GM12864 (cell line): ENCODE data around the gene CYP21A2.

Source experiments
- DNase-seq: peaks from one replicate; pipeline ENCODE4 v3.0.0-alpha.2; 2011; ENCODE audit warnings: low read depth
- H3K4me3 ChIP-seq: 2 replicates; pipeline ENCODE4 v1.5.1; 2011; ENCODE audit warnings: mild to moderate bottlenecking, low read depth, low read length, control low read depth
- TF ChIP-seq, protein P1 (sequence below): IDR thresholded peaks from 2 replicates; pipeline ENCODE4 v1.5.1; 2011; ENCODE audit warnings: low read depth, mild to moderate bottlenecking, moderate library complexity, low read length, control low read depth, inconsistent platforms; ENCODE audit errors: missing control alignments

CYP21A2 gene

DNA sequence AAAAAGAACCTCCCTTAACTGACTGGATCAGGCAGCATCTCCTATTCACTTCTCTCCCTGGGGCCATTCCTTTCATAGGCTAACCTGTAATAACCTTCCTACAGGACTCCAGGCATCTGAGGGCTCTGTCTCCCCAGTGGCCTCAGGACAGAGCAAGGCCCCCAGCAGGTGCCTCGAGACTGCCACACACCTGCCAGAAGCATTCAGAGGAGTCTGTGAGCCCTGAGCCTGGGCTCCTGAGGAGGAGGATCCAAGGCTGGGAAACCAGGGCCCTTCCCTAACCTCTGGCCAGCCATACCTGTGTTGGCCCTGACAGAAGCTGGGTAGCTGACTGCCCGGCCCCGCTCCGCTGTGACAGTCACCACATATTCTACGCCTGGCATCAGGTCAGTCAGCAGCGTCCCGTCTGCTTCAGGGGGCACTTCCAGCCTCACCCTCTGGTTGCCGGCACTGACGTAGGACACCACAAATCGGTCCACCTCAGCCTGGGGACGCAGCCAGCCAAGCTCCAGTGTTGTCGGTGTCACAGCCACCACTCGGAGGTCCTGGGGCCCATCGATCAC, 50.4 kb downstream of the CYP21A2 start:
- H3K4me3 ChIP-seq: no peak overlapping the region
- DNase-seq: no peak
- TF ChIP-seq, protein P1, sequence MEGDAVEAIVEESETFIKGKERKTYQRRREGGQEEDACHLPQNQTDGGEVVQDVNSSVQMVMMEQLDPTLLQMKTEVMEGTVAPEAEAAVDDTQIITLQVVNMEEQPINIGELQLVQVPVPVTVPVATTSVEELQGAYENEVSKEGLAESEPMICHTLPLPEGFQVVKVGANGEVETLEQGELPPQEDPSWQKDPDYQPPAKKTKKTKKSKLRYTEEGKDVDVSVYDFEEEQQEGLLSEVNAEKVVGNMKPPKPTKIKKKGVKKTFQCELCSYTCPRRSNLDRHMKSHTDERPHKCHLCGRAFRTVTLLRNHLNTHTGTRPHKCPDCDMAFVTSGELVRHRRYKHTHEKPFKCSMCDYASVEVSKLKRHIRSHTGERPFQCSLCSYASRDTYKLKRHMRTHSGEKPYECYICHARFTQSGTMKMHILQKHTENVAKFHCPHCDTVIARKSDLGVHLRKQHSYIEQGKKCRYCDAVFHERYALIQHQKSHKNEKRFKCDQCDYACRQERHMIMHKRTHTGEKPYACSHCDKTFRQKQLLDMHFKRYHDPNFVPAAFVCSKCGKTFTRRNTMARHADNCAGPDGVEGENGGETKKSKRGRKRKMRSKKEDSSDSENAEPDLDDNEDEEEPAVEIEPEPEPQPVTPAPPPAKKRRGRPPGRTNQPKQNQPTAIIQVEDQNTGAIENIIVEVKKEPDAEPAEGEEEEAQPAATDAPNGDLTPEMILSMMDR: no peak

DNA sequence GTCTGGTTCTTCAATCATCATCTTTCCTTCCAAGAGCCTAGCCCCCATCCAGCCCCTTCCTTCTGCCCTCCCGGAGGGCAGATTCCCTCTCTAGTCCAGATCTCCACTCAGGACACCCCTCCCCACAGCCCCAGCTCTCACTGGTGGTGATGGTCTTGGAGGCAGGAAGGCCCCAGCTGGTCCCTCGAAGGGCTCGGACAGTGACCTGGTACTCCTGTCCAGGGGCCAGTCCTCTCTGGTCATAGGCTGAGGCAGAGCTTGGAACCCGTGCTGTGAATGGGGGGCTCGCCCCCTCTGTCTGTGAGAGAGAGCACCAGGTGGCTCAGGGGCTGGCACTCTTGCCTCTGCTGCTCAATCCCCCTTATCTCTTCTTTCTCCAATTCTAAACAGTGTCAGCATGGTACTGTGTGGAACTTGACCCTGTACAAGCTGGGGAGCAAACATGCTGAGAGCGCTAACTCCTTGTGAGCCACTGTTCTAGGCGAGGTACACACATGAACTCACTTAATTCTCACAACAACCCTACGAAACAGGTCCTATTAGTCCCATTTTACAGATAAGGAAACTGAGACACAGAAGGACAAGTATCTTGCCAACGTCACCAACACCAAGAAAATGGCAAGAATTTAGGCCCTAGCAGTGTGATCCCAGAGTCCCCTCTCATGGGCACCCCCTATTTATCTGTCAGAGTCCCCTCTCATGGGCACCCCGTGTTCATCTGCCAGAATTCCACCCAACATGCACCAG, 51.0 kb downstream of the CYP21A2 start:
- no peak for DNase-seq
- no peak overlapping the region for H3K4me3 ChIP-seq
- TF ChIP-seq, protein P1: no peak
